ENCODE data around the gene HINT1. TPM values are rescaled to one million over a fixed set of nuclear protein-coding genes. Genes with fewer than 3 reads are reported as not detected.
"Not testable (repeated sequence)": the region's sequence is repeated elsewhere in the genome, so short reads cannot be mapped to it uniquely, and the experiment has no call there.

The HINT1 gene
- total RNA-seq, 2 experiments from 2014 or later = 349 to 361 TPM

- ChIA-PET POLR2A (interaction anchor here (0.6 to 0.9 kb wide), 2 partner anchors 13 to 184 kb away, joined by 3 to 7 read pairs; no protein-coding TSS in a partner anchor), CTCF (no interaction called here)
- no peak overlapping the region for H3K4me3 Mint-ChIP-seq
- peaks cover 9% of the 10 kb centered on the region for H3K4me1 Mint-ChIP-seq (ENCODE audit: low read depth)
- intact Hi-C loops (cut with micrococcal nuclease) = no loop called here
- H3K36me3 Mint-ChIP-seq = peaks cover 6% of the 10 kb centered on the region
- no peaks in the 10 kb centered on the region for H3K27me3 Mint-ChIP-seq
- H3K9me3 Mint-ChIP-seq = no peaks in the 10 kb centered on the region
- H3K27ac Mint-ChIP-seq = no peak overlapping the region
- no peak for DNase-seq
Measured at GRCh38 chr5:131198625-131199024, 33.6 kb upstream of the HINT1 start.

- POLR2A ChIA-PET = no interaction called here
Measured at GRCh38 chr5:131196331-131196730, 31.3 kb upstream of the HINT1 start.

GRCh38 chr5:131195696-131196095 is 30.6 kb upstream of the HINT1 start:
- ChIA-PET CTCF (no interaction called here), POLR2A (interaction anchor here (1.4 kb wide), 1 partner anchor 10 kb away, joined by 4 read pairs; no protein-coding TSS in a partner anchor)
- intact Hi-C loops (cut with micrococcal nuclease) = no loop called here
- Mint-ChIP-seq H3K9me3 (no peaks in the 10 kb centered on the region), H3K27me3 (no peaks in the 10 kb centered on the region), H3K27ac (no peak overlapping the region), H3K36me3 (peaks cover 6% of the 10 kb centered on the region), H3K4me3 (no peak overlapping the region), H3K4me1 (ENCODE audit: low read depth) (peaks cover 9% of the 10 kb centered on the region)
- no peak for DNase-seq

More at GRCh38 chr5:131196331-131196730, 31.3 kb upstream of the HINT1 start:
- CTCF ChIA-PET = no interaction called here
- H3K9me3 Mint-ChIP-seq = no peaks in the 10 kb centered on the region
- H3K36me3 Mint-ChIP-seq = peaks cover 6% of the 10 kb centered on the region
- intact Hi-C loops (cut with micrococcal nuclease) = no loop called here
- H3K27me3 Mint-ChIP-seq = no peaks in the 10 kb centered on the region
- no peak overlapping the region for H3K27ac Mint-ChIP-seq
- H3K4me1 Mint-ChIP-seq (ENCODE audit: low read depth) = peaks cover 9% of the 10 kb centered on the region
- DNase-seq = no peak
- no peak overlapping the region for H3K4me3 Mint-ChIP-seq

GRCh38 chr5:131194725-131195124 is 29.7 kb upstream of the HINT1 start:
- Mint-ChIP-seq H3K36me3 (peaks cover 3% of the 10 kb centered on the region), H3K27ac (no peak overlapping the region), H3K4me1 (ENCODE audit: low read depth) (peaks cover 9% of the 10 kb centered on the region), H3K4me3 (no peak overlapping the region), H3K27me3 (no peaks in the 10 kb centered on the region), H3K9me3 (no peaks in the 10 kb centered on the region)
- POLR2A ChIA-PET = interaction anchor here (1.4 kb wide), 1 partner anchor 9 kb away, joined by 4 read pairs; no protein-coding TSS in a partner anchor
- CTCF ChIA-PET = no interaction called here
- DNase-seq = no peak
- intact Hi-C loops (cut with micrococcal nuclease) = no loop called here

GRCh38 chr5:131193897-131194296 is 28.8 kb upstream of the HINT1 start:
- H3K27ac Mint-ChIP-seq; POLR2A ChIA-PET; DNase-seq; intact Hi-C loops (cut with micrococcal nuclease); H3K9me3 Mint-ChIP-seq; CTCF ChIA-PET; H3K27me3 Mint-ChIP-seq; H3K36me3 Mint-ChIP-seq; H3K4me3 Mint-ChIP-seq; H3K4me1 Mint-ChIP-seq (ENCODE audit: low read depth): not testable (repeated sequence)

GRCh38 chr5:131193106-131193505 is 28.1 kb upstream of the HINT1 start:
- no peak overlapping the region for H3K27ac Mint-ChIP-seq
- ChIA-PET CTCF (interaction anchor here (0.9 kb wide), 1 partner anchor 9 kb away, joined by 3 read pairs; no protein-coding TSS in a partner anchor), POLR2A (no interaction called here)
- no peak overlapping the region for H3K4me3 Mint-ChIP-seq
- peaks cover 9% of the 10 kb centered on the region for H3K36me3 Mint-ChIP-seq
- DNase-seq = no peak
- H3K27me3 Mint-ChIP-seq = no peaks in the 10 kb centered on the region
- intact Hi-C loops (cut with micrococcal nuclease) = no loop called here
- no peaks in the 10 kb centered on the region for H3K9me3 Mint-ChIP-seq
- H3K4me1 Mint-ChIP-seq (ENCODE audit: low read depth) = peaks cover 7% of the 10 kb centered on the region

- ChIA-PET POLR2A (no interaction called here), CTCF (no interaction called here)
- Mint-ChIP-seq H3K27ac (no peak overlapping the region), H3K4me1 (ENCODE audit: low read depth) (no peaks in the 10 kb centered on the region), H3K27me3 (no peaks in the 10 kb centered on the region), H3K4me3 (no peak overlapping the region), H3K36me3 (peaks cover 14% of the 10 kb centered on the region), H3K9me3 (no peaks in the 10 kb centered on the region)
- intact Hi-C loops (cut with micrococcal nuclease) = no loop called here
- no peak for DNase-seq
Measured at GRCh38 chr5:131186561-131187256, 21.7 kb upstream of the HINT1 start.

- no peak overlapping the region for H3K4me3 Mint-ChIP-seq
- DNase-seq = no peak
- intact Hi-C loops (cut with micrococcal nuclease) = no loop called here
- POLR2A ChIA-PET = interaction anchor here (0.6 to 1.2 kb wide), 3 partner anchors 10 to 24 kb away, joined by 3 to 4 read pairs (median 3); no protein-coding TSS in a partner anchor
- H3K27ac Mint-ChIP-seq = no peak overlapping the region
- no peaks in the 10 kb centered on the region for H3K9me3 Mint-ChIP-seq
- no peaks in the 10 kb centered on the region for H3K27me3 Mint-ChIP-seq
- CTCF ChIA-PET = no interaction called here
- H3K36me3 Mint-ChIP-seq = peaks cover 14% of the 10 kb centered on the region
- no peaks in the 10 kb centered on the region for H3K4me1 Mint-ChIP-seq (ENCODE audit: low read depth)
Measured at GRCh38 chr5:131185523-131186104, 20.6 kb upstream of the HINT1 start.

DNA sequence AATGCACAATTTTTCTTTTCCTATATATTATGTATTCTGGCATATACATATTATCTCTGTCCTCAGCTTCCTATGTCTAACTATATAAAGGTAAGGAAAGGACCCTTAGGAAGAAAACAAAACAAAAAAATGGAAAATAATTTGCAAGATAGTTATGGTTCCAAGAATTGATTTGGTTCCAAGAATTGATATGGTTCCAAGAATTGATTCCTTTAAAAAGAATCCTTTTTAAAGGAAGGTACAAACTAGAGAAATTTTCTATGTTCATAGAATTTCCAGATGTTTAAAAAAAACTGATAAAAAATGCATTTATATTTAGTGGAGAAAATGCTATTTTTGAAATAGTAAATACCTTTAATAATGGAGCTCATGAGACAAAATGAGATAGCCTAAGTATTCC is 17.8 kb upstream of the HINT1 start:
- no peak for DNase-seq
- no peak overlapping the region for H3K27ac Mint-ChIP-seq
- peaks cover 7% of the 10 kb centered on the region for H3K36me3 Mint-ChIP-seq
- H3K4me3 Mint-ChIP-seq = no peak overlapping the region
- intact Hi-C loops (cut with micrococcal nuclease) = no loop called here
- ChIA-PET CTCF (no interaction called here), POLR2A (no interaction called here)
- H3K27me3 Mint-ChIP-seq = no peaks in the 10 kb centered on the region
- H3K9me3 Mint-ChIP-seq = no peaks in the 10 kb centered on the region
- peaks cover 7% of the 10 kb centered on the region for H3K4me1 Mint-ChIP-seq (ENCODE audit: low read depth)

- Mint-ChIP-seq H3K4me1 (ENCODE audit: low read depth) (peaks cover 15% of the 10 kb centered on the region), H3K36me3 (peaks cover 7% of the 10 kb centered on the region), H3K9me3 (no peaks in the 10 kb centered on the region), H3K27me3 (no peaks in the 10 kb centered on the region), H3K4me3 (no peak overlapping the region), H3K27ac (no peak overlapping the region)
- ChIA-PET CTCF (no interaction called here), POLR2A (no interaction called here)
- intact Hi-C loops (cut with micrococcal nuclease) = no loop called here
- no peak for DNase-seq
Measured at GRCh38 chr5:131180407-131180806, 15.4 kb upstream of the HINT1 start.

- peak overlapping the region; percentile 92 for H3K27ac Mint-ChIP-seq
- intact Hi-C loops (cut with micrococcal nuclease) = loop anchor here (2.0 to 10.0 kb wide), 5 partner anchors 47 to 463 kb away; partner anchors contain the start of gene RAPGEF6
- no peaks in the 10 kb centered on the region for H3K27me3 Mint-ChIP-seq
- H3K4me1 Mint-ChIP-seq (ENCODE audit: low read depth) = peaks cover 37% of the 10 kb centered on the region
- H3K36me3 Mint-ChIP-seq = peaks cover 2% of the 10 kb centered on the region
- DNase-seq = peak; percentile 62
- ChIA-PET CTCF (interaction anchor here (1.2 kb wide), 1 partner anchor 245 kb away, joined by 3 read pairs; no protein-coding TSS in a partner anchor), POLR2A (interaction anchor here (0.9 kb wide), 1 partner anchor 93 kb away, joined by 3 read pairs; no protein-coding TSS in a partner anchor)
- H3K9me3 Mint-ChIP-seq = no peaks in the 10 kb centered on the region
- peak overlapping the region; percentile 97 for H3K4me3 Mint-ChIP-seq
Measured at GRCh38 chr5:131171276-131171810, 6.3 kb upstream of the HINT1 start.

- Mint-ChIP-seq H3K27ac (peak within 1 kb of the TSS; percentile 92), H3K9me3 (no peaks in the 10 kb centered on the region), H3K27me3 (no peaks in the 10 kb centered on the region), H3K4me1 (ENCODE audit: low read depth) (peaks cover 37% of the 10 kb centered on the region), H3K36me3 (peaks cover 2% of the 10 kb centered on the region), H3K4me3 (peak within 1 kb of the TSS; percentile 97)
- DNase-seq = peak; percentile 98
- ChIA-PET CTCF (interaction anchor here (1.2 kb wide), 1 partner anchor 246 kb away, joined by 3 read pairs; no protein-coding TSS in a partner anchor), POLR2A (no interaction called here)
- intact Hi-C loops (cut with micrococcal nuclease) = loop anchor here (1.0 to 10.0 kb wide), 9 partner anchors 39 to 464 kb away; partner anchors contain the start of gene RAPGEF6
Measured at GRCh38 chr5:131170540-131171275, 5.7 kb upstream of the HINT1 start, which contains the start of gene LYRM7. Gene LYRM7, plus strand, starts transcription at chr5:131170944. Its CDS starts 77 bp downstream, at chr5:131171021.
